ENCODE measurements around the gene TMEM175.

The TMEM175 gene

GRCh38 chr4:905485-906338 lies 26.5 kb upstream of the TMEM175 start:
- no peak overlapping the region for H3K4me3 ChIP-seq
- no peaks in the 10 kb centered on the region for H3K4me1 ChIP-seq
- in situ Hi-C loops (cut with MboI; ENCODE audit: low sequenced_read_pairs): no loop called here
- no peaks in the 10 kb centered on the region for H3K9me3 ChIP-seq
- peaks cover 10% of the 10 kb centered on the region; the same call in 1 of the 2 replicates for H3K36me3 ChIP-seq (replicated peaks)
- DNase-seq (ENCODE audit: low spot score in 2 of 2): no peak
- no peaks in the 10 kb centered on the region for H3K27me3 ChIP-seq (ENCODE audit: low read depth)

- no peaks in the 10 kb centered on the region for H3K27me3 ChIP-seq (ENCODE audit: low read depth)
- H3K4me1 ChIP-seq: no peaks in the 10 kb centered on the region
- no peak overlapping the region for H3K4me3 ChIP-seq
- H3K36me3 ChIP-seq (replicated peaks): peaks cover 12% of the 10 kb centered on the region
- DNase-seq (ENCODE audit: low spot score in 2 of 2): no peak
- H3K9me3 ChIP-seq: no peaks in the 10 kb centered on the region
- in situ Hi-C loops (cut with MboI; ENCODE audit: low sequenced_read_pairs): no loop called here
Observed at GRCh38 chr4:906339-907102, 25.7 kb upstream of the TMEM175 start.

GRCh38 chr4:907103-907400 lies 25.2 kb upstream of the TMEM175 start:
- Histone ChIP-seq H3K27me3 (ENCODE audit: low read depth) (no peaks in the 10 kb centered on the region), H3K9me3 (no peaks in the 10 kb centered on the region), H3K4me3 (no peak overlapping the region), H3K4me1 (no peaks in the 10 kb centered on the region), H3K36me3 (replicated peaks) (peaks cover 13% of the 10 kb centered on the region)
- no peak for DNase-seq (ENCODE audit: low spot score in 2 of 2)
- in situ Hi-C loops (cut with MboI; ENCODE audit: low sequenced_read_pairs): no loop called here

- Histone ChIP-seq H3K9me3 (no peaks in the 10 kb centered on the region), H3K36me3 (replicated peaks) (peaks cover 18% of the 10 kb centered on the region), H3K4me3 (no peak overlapping the region), H3K4me1 (no peaks in the 10 kb centered on the region), H3K27me3 (ENCODE audit: low read depth) (no peaks in the 10 kb centered on the region)
- no peak for DNase-seq (ENCODE audit: low spot score in 2 of 2)
- in situ Hi-C loops (cut with MboI; ENCODE audit: low sequenced_read_pairs): no loop called here
Observed at GRCh38 chr4:907691-908425, 24.4 kb upstream of the TMEM175 start.

- Histone ChIP-seq H3K4me3 (no peak overlapping the region), H3K27me3 (ENCODE audit: low read depth) (no peaks in the 10 kb centered on the region), H3K4me1 (no peaks in the 10 kb centered on the region), H3K36me3 (replicated peaks) (peaks cover 19% of the 10 kb centered on the region), H3K9me3 (no peaks in the 10 kb centered on the region)
- no peak for DNase-seq (ENCODE audit: low spot score in 2 of 2)
- in situ Hi-C loops (cut with MboI; ENCODE audit: low sequenced_read_pairs): no loop called here
Observed at GRCh38 chr4:909131-909571, 23.1 kb upstream of the TMEM175 start.

GRCh38 chr4:909821-910220 lies 22.4 kb upstream of the TMEM175 start:
- H3K9me3 ChIP-seq: no peaks in the 10 kb centered on the region
- no peak overlapping the region for H3K4me3 ChIP-seq
- in situ Hi-C loops (cut with MboI; ENCODE audit: low sequenced_read_pairs): no loop called here
- H3K36me3 ChIP-seq (replicated peaks): peaks cover 19% of the 10 kb centered on the region
- no peaks in the 10 kb centered on the region for H3K4me1 ChIP-seq
- no peaks in the 10 kb centered on the region for H3K27me3 ChIP-seq (ENCODE audit: low read depth)
- DNase-seq (ENCODE audit: low spot score in 2 of 2): no peak

- H3K4me1 ChIP-seq: no peaks in the 10 kb centered on the region
- H3K36me3 ChIP-seq (replicated peaks): peaks cover 19% of the 10 kb centered on the region
- no peaks in the 10 kb centered on the region for H3K27me3 ChIP-seq (ENCODE audit: low read depth)
- H3K4me3 ChIP-seq: no peak overlapping the region
- DNase-seq (ENCODE audit: low spot score in 2 of 2): no peak
- in situ Hi-C loops (cut with MboI; ENCODE audit: low sequenced_read_pairs): no loop called here
- no peaks in the 10 kb centered on the region for H3K9me3 ChIP-seq
Observed at GRCh38 chr4:910366-911091, 21.7 kb upstream of the TMEM175 start.

GRCh38 chr4:911221-911751 lies 21.0 kb upstream of the TMEM175 start:
- H3K4me3 ChIP-seq: no peak overlapping the region
- peaks cover 16% of the 10 kb centered on the region for H3K36me3 ChIP-seq (replicated peaks)
- in situ Hi-C loops (cut with MboI; ENCODE audit: low sequenced_read_pairs): no loop called here
- no peaks in the 10 kb centered on the region for H3K9me3 ChIP-seq
- H3K27me3 ChIP-seq (ENCODE audit: low read depth): no peaks in the 10 kb centered on the region
- H3K4me1 ChIP-seq: no peaks in the 10 kb centered on the region
- no peak for DNase-seq (ENCODE audit: low spot score in 2 of 2)

GRCh38 chr4:911871-912490 lies 20.3 kb upstream of the TMEM175 start:
- Histone ChIP-seq H3K4me3 (no peak overlapping the region), H3K36me3 (replicated peaks) (peaks cover 16% of the 10 kb centered on the region), H3K27me3 (ENCODE audit: low read depth) (no peaks in the 10 kb centered on the region), H3K9me3 (no peaks in the 10 kb centered on the region), H3K4me1 (no peaks in the 10 kb centered on the region)
- no peak for DNase-seq (ENCODE audit: low spot score in 2 of 2)
- in situ Hi-C loops (cut with MboI; ENCODE audit: low sequenced_read_pairs): no loop called here

- no peaks in the 10 kb centered on the region for H3K4me1 ChIP-seq
- H3K27me3 ChIP-seq (ENCODE audit: low read depth): no peaks in the 10 kb centered on the region
- peaks cover 14% of the 10 kb centered on the region for H3K36me3 ChIP-seq (replicated peaks)
- no peak for DNase-seq (ENCODE audit: low spot score in 2 of 2)
- H3K4me3 ChIP-seq: no peak overlapping the region
- H3K9me3 ChIP-seq: no peaks in the 10 kb centered on the region; the same call in 1 of the 2 replicates
- in situ Hi-C loops (cut with MboI; ENCODE audit: low sequenced_read_pairs): no loop called here
Observed at GRCh38 chr4:912548-913279, 19.5 kb upstream of the TMEM175 start.

GRCh38 chr4:913280-913618 lies 19.0 kb upstream of the TMEM175 start:
- Histone ChIP-seq H3K27me3 (ENCODE audit: low read depth) (no peaks in the 10 kb centered on the region), H3K36me3 (replicated peaks) (peaks cover 16% of the 10 kb centered on the region), H3K4me3 (no peak overlapping the region), H3K9me3 (peaks cover 3% of the 10 kb centered on the region), H3K4me1 (no peaks in the 10 kb centered on the region)
- in situ Hi-C loops (cut with MboI; ENCODE audit: low sequenced_read_pairs): no loop called here
- DNase-seq (ENCODE audit: low spot score in 2 of 2): no peak

- DNase-seq (ENCODE audit: low spot score in 2 of 2): no peak
- in situ Hi-C loops (cut with MboI; ENCODE audit: low sequenced_read_pairs): no loop called here
Observed at GRCh38 chr4:914531-914930, 17.7 kb upstream of the TMEM175 start.

More at GRCh38 chr4:914531-914930, 17.7 kb upstream of the TMEM175 start:
- no peaks in the 10 kb centered on the region for H3K4me1 ChIP-seq
- H3K9me3 ChIP-seq: peaks cover 5% of the 10 kb centered on the region
- H3K4me3 ChIP-seq: no peak overlapping the region
- no peaks in the 10 kb centered on the region for H3K27me3 ChIP-seq (ENCODE audit: low read depth)
- peaks cover 16% of the 10 kb centered on the region for H3K36me3 ChIP-seq (replicated peaks)
